Measurements from ENCODE around the gene PABPC4L. TPM values are rescaled to one million over a fixed set of nuclear protein-coding genes. Genes with fewer than 3 reads are reported as not detected.

Gene PABPC4L
- 0.49 and 2.0 TPM in 2 replicates for total RNA-seq (2011; cell fraction: chromatin; rRNA removed; ENCODE audit: low replicate concordance)
- total RNA-seq (2011; cell fraction: nucleolus; rRNA removed), result 0.33 and 0.66 TPM in 2 replicates
- total RNA-seq (2011; cell fraction: nucleoplasm; rRNA removed), result 0.95 and 1.5 TPM in 2 replicates
- total RNA-seq (2014; rRNA removed), result 0.14 and 0.37 TPM in 2 replicates
- 0.91 and 1.2 TPM in 2 replicates for total RNA-seq (2014; rRNA removed; fragmentation: Illumina TruSeq; extraction: Trizol)
- 1.1 TPM in 2 replicates for total RNA-seq (2015; rRNA removed; fragmentation: Illumina TruSeq; extraction: Trizol)
- 0.53 and 0.63 TPM in 2 replicates for total RNA-seq (2021)
- 0.39 and 1.3 TPM in 2 replicates for polyA plus RNA-seq (2011; rRNA removed)
- polyA plus RNA-seq (2011; cell fraction: cytosol; rRNA removed), result 0.10 and 0.62 TPM in 2 replicates
- 0.20 and 0.94 TPM in 2 replicates for polyA plus RNA-seq (2011; cell fraction: nucleus; rRNA removed)
- 0.40 and 0.53 TPM in 2 replicates for polyA plus RNA-seq (2012)
- polyA plus RNA-seq (2014; fragmentation: Illumina TruSeq; extraction: Trizol), result 0.52 and 0.58 TPM in 2 replicates
- under 1 TPM; 0.25 to 0.29 TPM for polyA plus RNA-seq (2014; fragmentation: Nextera tagmentation; extraction: Ambion mirVana)
- polyA plus RNA-seq (2014; rRNA removed), result 0.39 and 0.41 TPM in 2 replicates
- 0.67 and 2.7 TPM in 2 replicates for polyA minus RNA-seq (2011; rRNA and poly(A)+ RNA removed)
- 0.19 and 0.46 TPM in 2 replicates for polyA minus RNA-seq (2011; cell fraction: cytosol; rRNA and poly(A)+ RNA removed)
- polyA minus RNA-seq (2011; cell fraction: nucleus; rRNA and poly(A)+ RNA removed), result 1.1 and 4.1 TPM in 2 replicates
- percentile 54 among the genes with signal in this experiment for Bru-seq, nascent RNA
- BruChase-seq, experiment 1, labeled RNA remaining after a 2-hour chase, result percentile 61 among the genes with signal in this experiment
- BruChase-seq, experiment 2, labeled RNA remaining after a 6-hour chase, result percentile 66 among the genes with signal in this experiment
- long read RNA-seq, experiment 1, full-length matches to known transcripts, result 1 of 2 reads
- long read RNA-seq, experiment 1, partial matches to known transcripts, result 0 of 2 reads
- long read RNA-seq, experiment 1, other reads (novel, unspliced or antisense), result 1 of 2 reads
- long read RNA-seq, experiment 2, result 0 reads
- long read RNA-seq, experiment 3, result 0 reads

DNA sequence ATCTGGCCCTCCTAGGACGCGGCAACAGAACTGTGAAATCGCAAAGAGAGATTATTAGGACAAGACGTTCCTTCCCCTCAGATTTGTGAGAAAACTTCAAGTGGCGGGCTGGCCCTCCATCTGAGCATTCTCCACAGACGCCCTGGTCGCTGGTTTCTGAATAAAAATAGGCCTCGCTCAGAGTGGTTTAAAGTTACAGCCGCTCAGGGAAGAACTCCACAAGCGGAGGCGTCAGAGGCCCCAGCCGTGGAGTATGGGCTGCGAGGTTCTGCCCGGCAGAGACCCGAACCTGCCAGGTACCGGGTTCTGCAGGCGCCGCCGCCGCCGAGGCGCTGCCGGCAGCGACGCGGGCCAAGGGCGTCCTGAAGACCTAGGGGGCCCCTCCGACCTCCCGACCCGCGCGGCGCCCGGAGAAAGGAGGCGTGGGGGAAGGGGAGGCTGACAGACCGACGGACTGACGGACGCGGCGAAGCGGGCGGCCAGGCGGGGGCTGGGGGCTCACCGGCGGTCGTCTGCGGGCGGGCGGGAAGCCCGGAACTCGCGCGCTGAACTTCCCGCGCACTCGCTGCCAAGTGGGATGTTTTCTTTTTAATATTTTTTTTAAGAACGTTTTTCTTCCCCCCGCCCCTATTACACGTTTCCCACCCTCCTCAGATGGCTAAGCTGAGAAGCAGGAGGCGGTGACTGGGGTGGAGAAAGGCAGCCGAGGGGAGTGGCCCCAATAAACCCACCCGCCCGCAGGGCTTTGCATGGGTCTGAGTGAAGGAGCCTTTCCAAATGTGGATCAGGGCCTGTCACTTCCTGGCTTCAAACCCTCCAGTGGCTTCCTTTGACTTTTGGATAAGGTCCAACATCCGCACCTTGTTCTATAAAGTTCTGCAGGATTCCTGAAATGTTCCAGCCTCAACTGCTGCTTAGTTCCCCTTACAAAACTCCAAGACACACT lies at the start of gene PABPC4L:
Gene PABPC4L (minus strand): TSS at position 574 of the 946 bp plus-strand sequence. CDS start 770 bp downstream, outside the sequence.
- Histone ChIP-seq H3K27ac (ENCODE audit: extremely low read depth, low read depth, low read length) (peak within 1 kb of the TSS; percentile 57; the same call in 2 of the 3 replicates), H2AFZ (ENCODE audit: low read depth, low read length) (peak within 1 kb of the TSS; percentile 58), H3K9ac (ENCODE audit: insufficient read depth in 1 of 2, low read depth in 2 of 2, low read length in 2 of 2) (peak within 1 kb of the TSS; percentile 17 to 82; a peak in 3 of 4 replicates), H4K20me1 (replicated peaks; ENCODE audit: control insufficient read depth, insufficient read depth, low read length) (no peaks in the 10 kb centered on the region), H3K4me2 (ENCODE audit: insufficient read depth, low read length) (peak within 1 kb of the TSS; percentile 53), H3K9me3 (replicated peaks; ENCODE audit: control insufficient read depth, insufficient read depth, low read depth, low read length) (no peaks in the 10 kb centered on the region), H3K79me2 (ENCODE audit: control insufficient read depth, insufficient read depth, low read length) (peaks cover 3% of the 10 kb centered on the region; the same call in 1 of the 3 replicates), H3K4me3 (peak within 1 kb of the TSS; percentile 37), H3K9me1 (ENCODE audit: control insufficient read depth, insufficient read depth, low read length) (no peaks in the 10 kb centered on the region), H3K27me3 (ENCODE audit: control insufficient read depth in 2 of 2, insufficient read depth in 2 of 2, low read length in 2 of 2) (no peaks in the 10 kb centered on the region), H3K36me3 (ENCODE audit: control insufficient read depth, insufficient read depth, low read length) (no peaks in the 10 kb centered on the region), H3K4me1 (replicated peaks in 1 of 2; ENCODE audit: control insufficient read depth in 2 of 2, insufficient read depth in 2 of 2, low read length in 2 of 2) (peaks cover 0 to 4% of the 10 kb centered on the region in 2 experiments; a peak in 3 of 5 replicates)
- in situ Hi-C loops (cut with MboI) (no loop called here), intact Hi-C loops (cut with micrococcal nuclease) (loop anchor here (5.0 kb wide), 1 partner anchor 126 kb away; no protein-coding TSS in a partner anchor)
- no TSS peak for BruUV-seq (replicated peaks)
- no peak for FAIRE-seq
- ChIA-PET POLR2A (no interaction called here), CTCF (ENCODE audit: low intra/inter-chr PET ratio) (no interaction called here)
- peak; percentile 6 to 58 (median 24) for DNase-seq (ENCODE audit: extremely low read depth in 1 of 4, low spot score in 3 of 4)
- ATAC-seq, result peak; percentile 90
- 3% methylated on average over 35 of the region's 65 CpGs for WGBS (ENCODE audit: insufficient coverage, low coverage, missing lambda C conversion rate)
- TF ChIP-seq TBL1XR1 (IDR thresholded peaks at IDR 0.05; ENCODE audit: low read length in 2 of 2) (no peak), RBFOX2 (IDR thresholded peaks at IDR 0.05; ENCODE audit: low read depth, low read length) (peak; percentile 55), ZSCAN29 (IDR thresholded peaks at IDR 0.05) (no peak)
- TF ChIP-seq, protein P1, sequence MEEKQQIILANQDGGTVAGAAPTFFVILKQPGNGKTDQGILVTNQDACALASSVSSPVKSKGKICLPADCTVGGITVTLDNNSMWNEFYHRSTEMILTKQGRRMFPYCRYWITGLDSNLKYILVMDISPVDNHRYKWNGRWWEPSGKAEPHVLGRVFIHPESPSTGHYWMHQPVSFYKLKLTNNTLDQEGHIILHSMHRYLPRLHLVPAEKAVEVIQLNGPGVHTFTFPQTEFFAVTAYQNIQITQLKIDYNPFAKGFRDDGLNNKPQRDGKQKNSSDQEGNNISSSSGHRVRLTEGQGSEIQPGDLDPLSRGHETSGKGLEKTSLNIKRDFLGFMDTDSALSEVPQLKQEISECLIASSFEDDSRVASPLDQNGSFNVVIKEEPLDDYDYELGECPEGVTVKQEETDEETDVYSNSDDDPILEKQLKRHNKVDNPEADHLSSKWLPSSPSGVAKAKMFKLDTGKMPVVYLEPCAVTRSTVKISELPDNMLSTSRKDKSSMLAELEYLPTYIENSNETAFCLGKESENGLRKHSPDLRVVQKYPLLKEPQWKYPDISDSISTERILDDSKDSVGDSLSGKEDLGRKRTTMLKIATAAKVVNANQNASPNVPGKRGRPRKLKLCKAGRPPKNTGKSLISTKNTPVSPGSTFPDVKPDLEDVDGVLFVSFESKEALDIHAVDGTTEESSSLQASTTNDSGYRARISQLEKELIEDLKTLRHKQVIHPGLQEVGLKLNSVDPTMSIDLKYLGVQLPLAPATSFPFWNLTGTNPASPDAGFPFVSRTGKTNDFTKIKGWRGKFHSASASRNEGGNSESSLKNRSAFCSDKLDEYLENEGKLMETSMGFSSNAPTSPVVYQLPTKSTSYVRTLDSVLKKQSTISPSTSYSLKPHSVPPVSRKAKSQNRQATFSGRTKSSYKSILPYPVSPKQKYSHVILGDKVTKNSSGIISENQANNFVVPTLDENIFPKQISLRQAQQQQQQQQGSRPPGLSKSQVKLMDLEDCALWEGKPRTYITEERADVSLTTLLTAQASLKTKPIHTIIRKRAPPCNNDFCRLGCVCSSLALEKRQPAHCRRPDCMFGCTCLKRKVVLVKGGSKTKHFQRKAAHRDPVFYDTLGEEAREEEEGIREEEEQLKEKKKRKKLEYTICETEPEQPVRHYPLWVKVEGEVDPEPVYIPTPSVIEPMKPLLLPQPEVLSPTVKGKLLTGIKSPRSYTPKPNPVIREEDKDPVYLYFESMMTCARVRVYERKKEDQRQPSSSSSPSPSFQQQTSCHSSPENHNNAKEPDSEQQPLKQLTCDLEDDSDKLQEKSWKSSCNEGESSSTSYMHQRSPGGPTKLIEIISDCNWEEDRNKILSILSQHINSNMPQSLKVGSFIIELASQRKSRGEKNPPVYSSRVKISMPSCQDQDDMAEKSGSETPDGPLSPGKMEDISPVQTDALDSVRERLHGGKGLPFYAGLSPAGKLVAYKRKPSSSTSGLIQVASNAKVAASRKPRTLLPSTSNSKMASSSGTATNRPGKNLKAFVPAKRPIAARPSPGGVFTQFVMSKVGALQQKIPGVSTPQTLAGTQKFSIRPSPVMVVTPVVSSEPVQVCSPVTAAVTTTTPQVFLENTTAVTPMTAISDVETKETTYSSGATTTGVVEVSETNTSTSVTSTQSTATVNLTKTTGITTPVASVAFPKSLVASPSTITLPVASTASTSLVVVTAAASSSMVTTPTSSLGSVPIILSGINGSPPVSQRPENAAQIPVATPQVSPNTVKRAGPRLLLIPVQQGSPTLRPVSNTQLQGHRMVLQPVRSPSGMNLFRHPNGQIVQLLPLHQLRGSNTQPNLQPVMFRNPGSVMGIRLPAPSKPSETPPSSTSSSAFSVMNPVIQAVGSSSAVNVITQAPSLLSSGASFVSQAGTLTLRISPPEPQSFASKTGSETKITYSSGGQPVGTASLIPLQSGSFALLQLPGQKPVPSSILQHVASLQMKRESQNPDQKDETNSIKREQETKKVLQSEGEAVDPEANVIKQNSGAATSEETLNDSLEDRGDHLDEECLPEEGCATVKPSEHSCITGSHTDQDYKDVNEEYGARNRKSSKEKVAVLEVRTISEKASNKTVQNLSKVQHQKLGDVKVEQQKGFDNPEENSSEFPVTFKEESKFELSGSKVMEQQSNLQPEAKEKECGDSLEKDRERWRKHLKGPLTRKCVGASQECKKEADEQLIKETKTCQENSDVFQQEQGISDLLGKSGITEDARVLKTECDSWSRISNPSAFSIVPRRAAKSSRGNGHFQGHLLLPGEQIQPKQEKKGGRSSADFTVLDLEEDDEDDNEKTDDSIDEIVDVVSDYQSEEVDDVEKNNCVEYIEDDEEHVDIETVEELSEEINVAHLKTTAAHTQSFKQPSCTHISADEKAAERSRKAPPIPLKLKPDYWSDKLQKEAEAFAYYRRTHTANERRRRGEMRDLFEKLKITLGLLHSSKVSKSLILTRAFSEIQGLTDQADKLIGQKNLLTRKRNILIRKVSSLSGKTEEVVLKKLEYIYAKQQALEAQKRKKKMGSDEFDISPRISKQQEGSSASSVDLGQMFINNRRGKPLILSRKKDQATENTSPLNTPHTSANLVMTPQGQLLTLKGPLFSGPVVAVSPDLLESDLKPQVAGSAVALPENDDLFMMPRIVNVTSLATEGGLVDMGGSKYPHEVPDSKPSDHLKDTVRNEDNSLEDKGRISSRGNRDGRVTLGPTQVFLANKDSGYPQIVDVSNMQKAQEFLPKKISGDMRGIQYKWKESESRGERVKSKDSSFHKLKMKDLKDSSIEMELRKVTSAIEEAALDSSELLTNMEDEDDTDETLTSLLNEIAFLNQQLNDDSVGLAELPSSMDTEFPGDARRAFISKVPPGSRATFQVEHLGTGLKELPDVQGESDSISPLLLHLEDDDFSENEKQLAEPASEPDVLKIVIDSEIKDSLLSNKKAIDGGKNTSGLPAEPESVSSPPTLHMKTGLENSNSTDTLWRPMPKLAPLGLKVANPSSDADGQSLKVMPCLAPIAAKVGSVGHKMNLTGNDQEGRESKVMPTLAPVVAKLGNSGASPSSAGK (IDR thresholded peaks at IDR 0.05), result 0 out of 2 replicates have a peak, but pooled peaks have one; percentile 4
